Right atrium auricular region (tissue), 2 donors: ENCODE results near the gene SGO2. TPM values are rescaled to one million over a fixed set of nuclear protein-coding genes. Genes with fewer than 3 reads are reported as not detected.

Experiments used
- DNase-seq: peaks from one replicate; pipeline ENCODE4 v3.0.0-alpha.2; 2019; ENCODE audit warnings: low spot score
- H3K27ac ChIP-seq, 2 donors: fragments of 200-600 bp; sonication (generic); 1 replicate in 1 of 2; 2 replicates in 1 of 2; pipeline ENCODE4 v1.5.1; 2016 to 2019
- H3K27me3 ChIP-seq, 2 donors: fragments of 200-600 bp; sonication (generic); one replicate each; pipeline versions ENCODE4 v1.5.1 to v1.6.0; 2017 to 2019
- H3K36me3 ChIP-seq: fragments of 200-600 bp; sonication (generic); one replicate; pipeline ENCODE4 v1.5.1; 2016
- H3K4me1 ChIP-seq, 2 donors: fragments of 200-600 bp; sonication (generic); one replicate each; pipeline versions ENCODE4 v1.5.1 to v1.6.0; 2017 to 2019
- H3K4me3 ChIP-seq, 2 donors: fragments of 200-600 bp; sonication (generic); 1 replicate in 1 of 2; 2 replicates in 1 of 2; pipeline ENCODE4 v1.5.1; 2017 to 2019; ENCODE audit warnings: mild to moderate bottlenecking in 1 of 2, moderate library complexity in 1 of 2
- H3K9me3 ChIP-seq, 2 donors: fragments of 200-600 bp; sonication (generic); one replicate each; pipeline ENCODE4 v1.5.1; 2019
- total RNA-seq, 2 donors: library from RNA; depleted of rRNA; stranded (reverse); fragments of >200 nt; gene quantifications; one replicate each; pipeline ENCODE4 v1.1.0, GENCODE V29; 2016
- TF ChIP-seq, protein P1 (sequence below), 2 donors: fragments of 200-600 bp; sonication (generic); IDR thresholded peaks; one replicate each; pipeline ENCODE4 v1.5.1; 2019; ENCODE audit warnings: antibody characterized with exemption in 2 of 2

Gene SGO2
- total RNA-seq, 2 donors from 2014 or later, result 1.9 to 2.5 TPM

DNA sequence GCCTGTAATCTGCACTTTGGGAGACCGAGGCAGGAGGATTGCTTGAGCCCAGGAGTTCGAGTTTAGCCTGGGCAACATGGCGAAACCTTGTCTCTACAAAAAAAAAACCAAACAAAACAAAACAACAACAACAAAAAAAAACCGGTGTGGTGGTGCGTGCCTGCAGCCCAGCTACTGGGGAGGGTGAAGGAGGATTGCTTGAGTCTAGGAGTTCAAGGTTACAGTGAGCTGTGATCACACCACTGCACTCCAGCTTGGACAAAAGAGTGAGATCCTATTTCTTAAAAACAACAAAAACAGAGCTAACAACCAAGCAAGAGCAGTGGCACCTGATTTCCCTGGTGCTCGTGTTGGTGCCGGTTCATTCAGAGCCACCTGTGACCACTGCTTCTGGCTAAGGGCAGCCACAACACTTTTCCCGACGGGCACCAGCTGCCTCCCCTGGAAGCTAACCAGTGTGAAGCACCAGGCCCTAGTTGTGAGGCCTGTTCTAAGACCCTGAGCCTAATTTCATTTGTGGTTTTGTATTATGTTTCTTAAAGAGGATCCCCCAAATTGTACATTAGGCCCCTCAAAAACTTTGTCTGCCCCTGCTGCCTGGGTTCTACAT is 61.1 kb downstream of the SGO2 start:
- no peak overlapping the region for H3K4me3 ChIP-seq
- TF ChIP-seq, protein P1, sequence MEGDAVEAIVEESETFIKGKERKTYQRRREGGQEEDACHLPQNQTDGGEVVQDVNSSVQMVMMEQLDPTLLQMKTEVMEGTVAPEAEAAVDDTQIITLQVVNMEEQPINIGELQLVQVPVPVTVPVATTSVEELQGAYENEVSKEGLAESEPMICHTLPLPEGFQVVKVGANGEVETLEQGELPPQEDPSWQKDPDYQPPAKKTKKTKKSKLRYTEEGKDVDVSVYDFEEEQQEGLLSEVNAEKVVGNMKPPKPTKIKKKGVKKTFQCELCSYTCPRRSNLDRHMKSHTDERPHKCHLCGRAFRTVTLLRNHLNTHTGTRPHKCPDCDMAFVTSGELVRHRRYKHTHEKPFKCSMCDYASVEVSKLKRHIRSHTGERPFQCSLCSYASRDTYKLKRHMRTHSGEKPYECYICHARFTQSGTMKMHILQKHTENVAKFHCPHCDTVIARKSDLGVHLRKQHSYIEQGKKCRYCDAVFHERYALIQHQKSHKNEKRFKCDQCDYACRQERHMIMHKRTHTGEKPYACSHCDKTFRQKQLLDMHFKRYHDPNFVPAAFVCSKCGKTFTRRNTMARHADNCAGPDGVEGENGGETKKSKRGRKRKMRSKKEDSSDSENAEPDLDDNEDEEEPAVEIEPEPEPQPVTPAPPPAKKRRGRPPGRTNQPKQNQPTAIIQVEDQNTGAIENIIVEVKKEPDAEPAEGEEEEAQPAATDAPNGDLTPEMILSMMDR (IDR thresholded peaks at IDR 0.05), result no peak
- DNase-seq, result no peak
- H3K27me3 ChIP-seq, result no peaks in the 10 kb centered on the region
- peaks cover 0 to 9% of the 10 kb centered on the region in 2 donors for H3K4me1 ChIP-seq
- H3K9me3 ChIP-seq, result no peaks in the 10 kb centered on the region
- H3K36me3 ChIP-seq, result no peaks in the 10 kb centered on the region
- peak overlapping the region in 1 of 2 donors; percentile 36 for H3K27ac ChIP-seq

DNA sequence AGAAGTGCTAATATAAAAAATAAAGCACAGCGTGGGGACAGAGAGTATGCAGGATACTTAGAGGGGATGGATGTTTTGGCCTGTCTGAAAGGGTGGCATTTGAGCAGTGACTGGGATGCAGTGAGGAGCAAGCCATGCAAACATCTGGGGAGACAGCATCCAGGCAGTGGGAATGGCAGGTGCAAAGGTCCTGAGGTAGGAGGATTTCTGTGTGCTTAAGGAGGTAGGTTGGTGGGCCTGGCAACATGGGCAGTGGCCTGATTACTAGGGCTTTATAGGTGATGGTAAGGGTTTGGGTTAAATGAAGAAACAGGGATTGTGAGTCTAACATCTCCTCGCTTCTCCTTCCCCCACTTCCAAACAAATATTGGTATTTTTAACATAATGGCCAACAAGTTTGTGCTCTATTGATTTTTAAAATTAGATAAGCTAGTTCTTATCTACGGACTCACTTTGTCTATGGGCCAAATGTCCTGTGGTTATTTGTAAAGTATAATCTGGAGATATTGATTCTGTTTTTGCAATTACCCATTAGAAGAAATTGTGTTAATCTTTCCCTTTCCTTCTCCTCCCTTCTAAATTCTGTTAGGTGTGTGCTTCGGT is 62.2 kb downstream of the SGO2 start:
- H3K27ac ChIP-seq, result no peak overlapping the region
- H3K4me3 ChIP-seq, result no peak overlapping the region
- H3K4me1 ChIP-seq, result peaks cover 0 to 9% of the 10 kb centered on the region in 2 donors

DNA sequence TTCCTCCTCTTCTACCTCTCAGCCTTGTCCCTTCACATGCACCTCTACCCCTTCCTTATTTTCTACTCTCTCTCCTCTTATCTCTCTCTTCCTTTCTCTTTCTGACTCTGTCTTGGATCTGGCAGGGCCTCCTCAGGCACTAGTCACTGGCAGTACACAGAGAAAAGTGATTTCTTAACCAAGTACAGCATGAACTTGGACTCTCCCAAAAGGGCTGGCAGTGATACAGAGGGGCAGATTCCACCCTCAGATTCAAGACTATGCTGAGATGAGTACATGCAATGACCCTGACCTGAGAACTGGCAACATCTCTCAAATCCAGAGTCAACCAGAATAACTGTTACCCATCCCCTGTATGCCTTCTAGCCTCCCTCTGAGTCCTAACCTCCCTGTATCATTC is 64.1 kb downstream of the SGO2 start:
- peak; percentile 78 for DNase-seq
- Histone ChIP-seq H3K4me3 (no peak overlapping the region), H3K36me3 (no peaks in the 10 kb centered on the region), H3K4me1 (peaks cover 0 to 9% of the 10 kb centered on the region in 2 donors), H3K27me3 (no peaks in the 10 kb centered on the region), H3K27ac (no peak overlapping the region), H3K9me3 (no peaks in the 10 kb centered on the region)
- TF ChIP-seq, protein P1 (IDR thresholded peaks at IDR 0.05), result no peak

More for the DNA sequence above, 62.2 kb downstream of the SGO2 start:
- Histone ChIP-seq H3K27me3 (no peaks in the 10 kb centered on the region), H3K9me3 (no peaks in the 10 kb centered on the region), H3K36me3 (no peaks in the 10 kb centered on the region)
- TF ChIP-seq, protein P1 (IDR thresholded peaks at IDR 0.05), result no peak
- DNase-seq, result no peak

DNA sequence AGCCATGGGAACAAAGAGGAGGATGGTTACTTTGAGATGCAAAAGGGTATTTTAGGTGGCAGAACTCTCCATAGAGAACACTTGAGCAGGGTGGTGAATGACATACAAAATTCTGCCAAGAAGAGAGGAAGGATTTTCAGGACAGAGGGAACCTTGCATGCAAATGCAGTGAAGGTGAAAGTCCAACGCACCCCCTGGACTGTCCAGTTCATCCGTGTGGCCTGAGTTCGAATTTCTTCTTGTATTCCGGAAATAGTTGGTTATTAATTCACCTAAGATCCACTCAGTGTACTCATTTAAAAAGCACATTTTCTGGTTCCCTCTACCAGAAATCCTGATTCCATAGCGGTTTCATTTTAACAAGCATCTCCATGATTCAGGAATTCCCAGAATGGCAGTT is 65.3 kb downstream of the SGO2 start:
- Histone ChIP-seq H3K27ac (no peak overlapping the region), H3K27me3 (no peaks in the 10 kb centered on the region), H3K4me1 (no peaks in the 10 kb centered on the region), H3K36me3 (no peaks in the 10 kb centered on the region), H3K4me3 (no peak overlapping the region), H3K9me3 (no peaks in the 10 kb centered on the region)
- TF ChIP-seq, protein P1 (IDR thresholded peaks at IDR 0.05), result no peak
- no peak for DNase-seq

DNA sequence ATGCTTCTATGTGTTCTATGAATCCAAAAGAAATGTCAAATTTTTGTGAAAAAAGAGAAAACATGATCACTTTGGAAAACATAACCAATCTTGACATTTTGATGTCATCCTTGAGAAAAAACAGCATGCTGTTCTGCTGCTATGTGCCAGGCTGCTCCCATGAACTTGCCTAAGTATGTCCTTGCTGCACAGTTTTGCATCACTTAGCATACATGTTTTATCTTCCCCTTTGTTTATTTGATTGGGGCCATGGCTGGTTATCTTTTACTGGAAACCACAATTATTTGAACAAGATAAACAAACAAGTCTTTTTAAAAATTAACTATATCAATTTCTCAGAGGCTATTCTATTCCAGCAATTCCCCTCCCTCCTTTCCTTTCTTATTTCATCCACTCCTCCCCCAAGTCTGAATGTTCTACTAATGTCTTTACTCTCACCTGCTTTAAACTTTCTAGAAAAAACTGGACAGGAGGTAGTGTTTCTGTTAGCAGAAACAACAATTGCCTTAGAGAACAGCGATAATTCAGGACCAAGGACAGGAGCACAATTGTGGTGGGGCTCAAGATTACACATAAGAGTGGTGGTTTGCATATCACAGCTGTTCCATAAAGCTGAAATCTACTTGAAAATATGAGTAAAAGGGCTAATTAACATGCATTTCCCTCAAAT is 66.5 kb downstream of the SGO2 start:
- Histone ChIP-seq H3K4me1 (no peaks in the 10 kb centered on the region), H3K27me3 (no peaks in the 10 kb centered on the region), H3K27ac (no peak overlapping the region), H3K9me3 (no peaks in the 10 kb centered on the region), H3K36me3 (no peaks in the 10 kb centered on the region), H3K4me3 (no peak overlapping the region)
- TF ChIP-seq, protein P1 (IDR thresholded peaks at IDR 0.05), result no peak
- no peak for DNase-seq
